Erythroblast (primary cell): Measurements from ENCODE around the gene NDRG3.

Experiments
- GATA1 ChIP-seq: IDR thresholded peaks from 2 replicates; pipeline ENCODE4 v1.6.1; 2011; ENCODE audit warnings: low read depth, mild to moderate bottlenecking, control low read depth, low read length, moderate library complexity
- POLR2A ChIP-seq: IDR thresholded peaks from 2 replicates; pipeline ENCODE4 v1.6.1; 2011; ENCODE audit warnings: mild to moderate bottlenecking, low read length

GRCh38 chr20:36777576-36777975 lies 31.7 kb upstream of the NDRG3 start:
- TF ChIP-seq POLR2A (no peak), GATA1 (no peak)
